HG03196 (cell line): ENCODE measurements around the gene EDEM2.
"Not testable (repeated sequence)": the region's sequence is repeated elsewhere in the genome, so short reads cannot be mapped to it uniquely, and the experiment has no call there.

Experiments used
- ATAC-seq: cut with Tn5 transposase; IDR thresholded peaks from one replicate; pipeline ENCODE4 v1.9.1; 2021; ENCODE audit not compliant: unreplicated experiment

The EDEM2 gene

DNA sequence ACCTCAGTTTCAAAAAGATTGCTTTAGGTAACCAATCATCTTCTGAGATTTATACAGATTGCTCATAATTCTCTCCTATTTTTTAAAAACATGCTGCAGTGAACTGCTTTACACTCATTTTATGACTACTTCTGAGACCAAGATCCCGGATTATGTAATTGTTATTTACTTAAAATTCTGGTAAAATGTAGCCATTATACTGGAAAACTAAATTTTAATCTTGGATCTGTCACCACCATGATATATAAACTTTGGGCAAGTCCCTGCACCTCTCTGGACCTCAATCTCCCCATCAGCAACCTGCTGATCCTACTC lies 24.3 kb upstream of the EDEM2 start:
- no peak for ATAC-seq

DNA sequence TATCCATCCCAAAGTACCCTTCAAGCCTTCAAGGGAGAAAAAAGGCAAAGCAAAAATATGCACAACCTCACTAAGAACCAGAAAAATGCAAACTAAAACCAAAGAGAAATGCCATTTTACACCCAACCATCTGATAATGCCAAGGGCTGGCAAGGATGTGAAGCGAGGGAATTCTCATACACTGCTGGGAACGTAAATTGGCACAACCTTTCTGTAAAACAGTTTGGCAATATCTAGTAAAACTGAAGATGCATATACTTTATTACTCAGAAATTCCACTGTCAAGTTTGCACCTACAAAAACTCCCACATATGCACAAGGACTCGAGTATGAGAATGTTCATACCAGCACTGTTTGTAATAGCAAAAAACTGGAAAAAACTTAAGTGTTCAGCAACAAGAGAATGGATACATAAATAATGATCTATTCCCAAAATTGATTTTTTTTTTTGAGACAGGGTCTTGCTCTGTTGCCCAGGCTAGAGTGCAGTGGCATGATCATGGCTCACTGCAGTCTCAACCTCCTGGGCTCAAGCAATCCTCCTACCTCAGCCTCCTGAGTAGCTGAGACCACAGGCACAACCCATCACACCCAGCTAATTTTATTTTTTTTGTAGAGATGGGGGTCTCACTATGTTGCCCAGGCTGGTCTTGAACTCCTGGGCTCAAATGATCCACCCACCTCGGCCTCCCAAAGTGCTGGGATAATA lies 21.7 kb upstream of the EDEM2 start:
- ATAC-seq = not testable (repeated sequence)

DNA sequence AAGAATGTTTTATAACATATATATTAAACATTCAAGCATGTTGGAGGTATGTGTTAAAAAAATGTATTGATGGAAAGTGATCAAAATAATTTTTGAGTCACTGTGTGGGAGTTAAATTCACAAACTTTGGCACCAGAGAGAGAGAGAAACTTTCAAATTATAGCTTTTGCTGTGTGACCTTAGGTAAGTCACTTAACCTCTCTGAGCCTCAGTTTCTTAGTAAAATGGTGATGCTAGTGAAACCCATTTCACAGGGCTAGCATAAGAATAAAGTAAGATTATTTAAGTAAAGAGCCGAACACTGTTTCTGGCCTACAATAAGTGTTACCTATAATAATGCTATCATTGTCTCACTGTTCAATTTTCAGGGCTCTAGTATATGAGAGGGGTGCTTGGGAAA lies 20.7 kb upstream of the EDEM2 start:
- ATAC-seq = no peak

DNA sequence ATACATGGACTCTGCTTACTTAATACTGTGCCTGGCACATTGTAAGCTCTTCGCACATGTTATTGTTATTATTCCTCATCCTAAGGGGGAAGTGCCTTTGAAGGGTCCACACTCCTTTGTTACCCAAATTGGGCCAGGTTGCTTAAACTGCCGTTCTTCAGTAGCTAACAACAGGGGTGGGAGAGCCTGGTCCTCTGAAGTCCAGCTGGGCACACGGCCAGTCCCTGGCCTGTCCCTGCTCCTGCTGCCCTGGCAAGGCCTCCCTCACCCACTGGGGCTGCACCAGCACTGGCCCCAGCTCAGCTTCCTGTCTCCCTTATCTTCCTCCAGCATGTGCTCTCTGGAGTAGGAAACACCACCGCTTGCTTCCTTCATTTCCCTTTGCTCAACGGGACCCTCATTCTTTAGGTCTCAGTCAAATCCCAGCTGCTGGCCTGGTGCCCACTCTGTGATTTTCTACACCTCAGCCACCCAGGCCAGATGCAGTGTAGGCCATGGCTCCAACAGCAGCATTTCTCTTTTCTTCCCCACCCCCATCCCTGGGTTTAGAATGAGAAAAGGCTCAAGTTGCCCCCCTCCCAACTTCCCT lies 19.2 kb upstream of the EDEM2 start:
- no peak for ATAC-seq

DNA sequence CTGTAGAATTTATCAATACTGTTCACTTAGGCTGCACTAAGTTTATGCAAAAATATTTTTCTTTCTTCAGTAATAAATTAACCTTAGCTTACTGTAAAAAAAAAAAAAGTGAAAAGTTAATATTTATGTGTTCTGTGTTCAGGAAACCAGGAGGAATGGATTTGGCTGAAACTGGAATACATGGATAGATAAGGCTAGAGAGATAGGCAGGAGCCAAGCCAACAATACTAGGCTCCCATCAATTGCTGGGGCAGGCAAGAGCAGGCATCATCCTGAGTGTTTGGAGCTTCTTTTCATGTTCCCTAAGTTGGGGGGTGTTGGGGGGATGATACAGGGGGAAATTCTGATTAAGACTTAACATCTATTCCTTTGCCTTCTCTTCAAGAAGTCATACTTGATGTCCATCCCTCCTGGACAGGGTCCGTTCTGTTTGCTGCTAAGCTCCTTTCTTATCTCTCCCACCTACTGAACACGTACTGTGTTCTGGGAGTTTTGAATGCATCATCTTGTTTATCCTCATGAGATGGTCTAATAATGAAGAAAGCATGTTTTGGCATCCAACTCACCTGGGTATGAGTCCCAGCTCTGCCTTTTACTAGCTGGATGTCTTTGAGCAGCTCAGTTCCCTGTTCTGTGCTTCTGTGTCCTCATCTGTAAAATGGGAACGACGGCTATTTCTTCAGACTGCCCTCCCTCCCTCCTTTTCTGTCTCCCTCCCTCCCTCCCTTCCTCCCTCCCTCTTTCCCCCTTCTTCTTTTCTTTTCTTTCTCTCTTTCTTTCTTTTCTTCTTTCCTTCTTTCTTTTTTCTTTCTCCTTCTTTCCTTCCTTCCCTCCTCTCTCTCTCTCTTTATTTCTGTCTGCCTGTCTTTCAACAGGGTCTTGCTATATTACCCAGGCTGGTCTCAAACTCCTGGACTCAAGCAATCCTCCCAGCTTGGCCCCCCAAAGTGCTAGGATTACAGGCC lies 18.4 kb upstream of the EDEM2 start:
- ATAC-seq = no peak

DNA sequence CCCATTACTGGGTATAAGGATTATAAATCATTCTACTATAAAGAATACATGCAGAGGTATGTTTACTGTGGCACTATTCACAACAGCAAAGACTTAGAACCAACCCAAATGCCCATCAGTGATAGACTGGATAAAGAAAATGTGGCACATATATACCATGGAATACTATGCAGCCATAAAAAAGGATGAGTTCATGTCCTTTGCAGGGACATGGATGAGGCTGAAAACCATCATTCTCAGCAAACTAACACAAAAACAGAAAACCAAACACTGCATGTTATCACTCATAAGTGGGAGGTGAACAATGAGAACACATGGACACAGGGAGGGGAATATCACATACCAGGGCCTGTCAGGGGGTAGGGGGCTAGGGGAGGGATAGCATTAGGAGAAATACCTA lies 17.4 kb upstream of the EDEM2 start:
- not testable (repeated sequence) for ATAC-seq

DNA sequence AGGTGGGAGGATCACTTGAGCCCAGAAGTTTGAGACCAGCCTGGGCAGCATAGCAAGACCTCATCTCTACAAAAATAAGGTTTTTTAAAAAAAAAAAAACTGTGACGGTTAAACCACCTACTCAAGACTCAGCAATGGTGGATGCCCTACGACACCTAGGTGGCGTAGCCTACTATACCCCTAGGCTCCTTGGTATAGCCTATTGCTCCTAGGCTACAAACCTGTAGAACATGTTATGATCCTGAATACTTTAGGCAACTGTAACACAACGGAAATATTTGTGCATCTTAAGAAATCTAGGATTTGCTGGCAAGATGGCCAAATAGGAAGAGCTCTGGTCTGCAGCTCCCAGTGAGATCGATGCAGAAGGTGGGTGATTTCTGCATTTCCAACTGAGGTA lies 13.2 kb upstream of the EDEM2 start:
- not testable (repeated sequence) for ATAC-seq

DNA sequence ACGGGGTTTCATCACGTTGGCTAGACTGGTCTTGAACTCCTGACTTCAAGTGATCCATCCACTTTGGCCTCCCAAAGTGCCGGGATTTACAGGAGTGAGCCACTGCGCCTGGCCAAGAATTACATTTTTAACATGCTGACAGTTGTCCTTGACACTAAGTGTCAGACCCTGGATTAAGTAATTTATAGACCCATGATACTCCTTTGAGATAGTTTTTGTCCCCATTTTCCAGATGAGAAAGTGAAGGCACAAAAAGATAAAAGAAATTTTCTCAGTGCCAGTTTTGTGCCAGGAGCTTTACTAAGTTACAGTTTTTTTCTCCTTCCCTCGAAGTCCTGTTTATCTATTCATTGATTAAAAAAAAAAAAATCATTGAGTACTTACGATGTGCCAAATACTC lies 9.8 kb upstream of the EDEM2 start:
- no peak for ATAC-seq

DNA sequence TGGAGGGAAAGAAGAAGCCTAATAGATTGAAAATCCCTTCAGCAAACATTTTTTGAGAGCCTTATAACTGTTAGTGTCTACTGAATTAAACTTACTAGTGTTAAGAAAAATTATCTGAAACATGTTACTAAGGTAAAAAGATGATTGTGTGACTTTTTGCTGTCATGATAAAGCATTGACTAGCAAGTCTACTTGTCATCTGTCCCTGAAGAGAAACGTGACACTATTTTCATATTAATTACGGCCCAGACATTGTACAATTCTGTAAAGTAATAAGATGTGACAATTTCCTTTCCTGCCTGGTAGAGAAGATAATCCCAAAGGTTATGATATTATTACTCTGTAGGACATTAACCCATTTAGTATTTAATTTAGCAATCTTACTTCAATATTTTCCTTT lies 8.8 kb upstream of the EDEM2 start:
- ATAC-seq = no peak

DNA sequence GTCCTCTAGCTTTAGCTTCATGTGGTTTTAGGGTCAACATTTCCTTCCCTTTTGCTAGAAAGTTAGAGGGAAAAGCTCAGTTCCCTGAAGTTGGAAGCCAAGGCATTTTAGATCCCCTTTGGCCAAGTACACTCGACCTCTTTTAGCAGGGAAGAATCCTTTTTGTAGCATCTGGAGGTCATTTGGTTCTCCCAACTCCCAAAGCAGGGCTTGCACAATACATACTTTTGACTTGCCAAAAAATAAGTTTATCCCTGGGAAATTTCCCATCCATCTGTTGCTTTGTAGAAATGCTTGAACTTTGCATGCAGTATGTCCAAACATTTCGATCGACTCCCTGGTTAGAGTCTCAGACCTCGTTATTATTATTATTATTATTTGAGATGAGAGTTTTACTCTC lies 4.6 kb upstream of the EDEM2 start:
- no peak for ATAC-seq

DNA sequence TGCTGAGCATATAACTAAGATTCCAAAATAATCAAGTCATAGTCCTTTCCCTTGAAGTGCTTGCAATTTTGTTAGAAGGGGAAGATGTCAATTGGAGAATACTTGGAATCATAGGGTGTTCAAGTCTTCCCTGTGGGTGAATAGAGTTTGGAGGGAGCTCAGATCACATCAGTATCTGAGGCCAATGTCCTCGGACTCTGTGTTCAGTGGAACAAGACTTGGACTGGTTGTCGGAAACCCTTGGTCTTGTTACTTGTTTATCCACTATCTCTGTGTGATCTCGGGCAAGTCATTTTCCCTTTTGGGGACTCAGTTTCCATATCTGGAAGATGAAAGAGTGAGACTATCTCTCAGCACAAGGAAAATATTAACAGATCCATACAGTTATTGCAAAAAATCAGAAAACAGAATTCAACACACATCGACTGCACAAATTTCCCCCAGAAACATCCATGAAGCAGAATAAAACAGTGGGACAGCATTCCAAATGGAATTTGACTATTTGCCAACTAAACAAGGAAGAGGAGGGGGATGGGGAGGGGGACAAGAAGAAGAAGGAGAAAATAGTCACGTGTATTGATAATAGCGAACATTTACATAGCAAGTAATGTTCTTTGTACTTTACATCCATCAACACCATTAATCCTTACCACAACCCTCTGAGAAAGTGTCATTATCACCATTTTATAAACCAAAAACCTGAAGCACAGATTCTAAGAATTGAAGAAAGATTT lies 3.9 kb upstream of the EDEM2 start:
- no peak for ATAC-seq

DNA sequence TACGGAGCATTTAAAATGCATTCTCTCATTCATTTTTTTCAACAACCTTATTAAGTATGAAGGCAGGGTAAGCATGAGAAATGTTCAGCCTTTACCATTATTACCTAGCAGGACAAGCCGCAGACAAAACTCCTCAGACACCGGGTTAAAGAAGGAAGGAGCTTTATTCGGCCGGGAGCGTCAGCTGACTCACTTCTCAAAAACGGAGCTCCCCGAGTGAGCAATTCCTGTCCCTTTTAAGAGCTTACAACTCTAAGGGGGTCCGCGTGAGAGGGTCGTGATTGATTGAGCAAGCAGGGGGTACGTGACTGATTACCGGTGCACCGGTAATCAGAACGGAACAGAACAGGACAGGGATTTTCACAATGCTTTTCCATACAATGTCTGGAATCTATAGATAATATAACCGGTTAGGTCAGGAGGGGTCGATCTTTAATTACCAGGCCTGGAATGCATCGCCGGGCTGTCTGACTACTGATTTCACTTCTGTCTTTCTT lies 487 bp upstream of the EDEM2 start:
- peak; percentile 14 for ATAC-seq

DNA sequence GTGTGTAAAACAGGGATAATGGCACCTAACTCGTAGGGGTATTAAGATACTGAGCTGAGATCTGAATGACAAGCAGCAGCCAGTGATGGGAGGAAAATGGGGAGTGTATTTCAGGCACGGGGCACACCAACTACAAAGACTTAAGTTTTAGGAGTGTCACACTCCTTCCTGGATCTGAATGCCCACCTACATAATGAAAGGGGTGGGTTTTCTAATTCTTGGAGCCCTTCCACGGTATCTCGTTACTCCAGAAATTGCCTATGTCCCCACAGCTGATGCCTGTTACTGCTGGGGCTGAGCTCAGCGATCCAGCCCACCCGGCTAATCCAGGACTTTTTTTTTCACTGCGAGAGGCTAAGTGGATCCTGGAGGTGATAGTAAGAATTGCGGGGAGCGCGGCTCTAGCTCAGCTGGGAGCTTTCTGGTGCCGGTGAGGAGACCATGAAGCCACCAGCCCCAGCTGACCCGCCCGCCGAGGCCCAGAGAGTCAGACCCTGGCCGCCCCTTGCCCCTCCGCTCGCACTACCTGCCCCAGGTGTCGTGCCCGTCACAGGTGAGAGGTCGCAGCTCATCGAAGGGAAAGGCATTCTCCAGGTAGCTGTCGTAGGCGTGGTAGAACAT lies 727 bp downstream of the EDEM2 start:
- ATAC-seq = no peak

DNA sequence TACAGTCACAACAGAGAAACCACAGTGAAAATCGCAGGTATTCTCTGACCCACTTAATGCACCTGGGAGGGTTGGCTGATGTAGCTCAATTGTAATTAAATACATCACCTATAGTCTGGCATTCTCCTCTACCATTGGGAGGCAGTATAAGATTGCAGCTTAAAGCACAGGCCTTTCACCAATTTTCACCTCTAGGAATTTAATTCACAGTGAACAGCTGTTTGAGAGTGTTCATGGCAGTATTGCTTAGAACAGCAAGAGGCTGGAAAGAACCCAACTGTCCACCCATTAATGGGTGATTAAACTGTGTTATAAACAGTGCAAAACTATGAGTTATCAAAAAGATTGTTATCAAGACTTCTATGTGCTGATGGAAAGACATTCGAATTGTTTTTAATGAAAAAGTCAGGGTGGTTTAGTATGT lies 2.0 kb downstream of the EDEM2 start:
- ATAC-seq = no peak

DNA sequence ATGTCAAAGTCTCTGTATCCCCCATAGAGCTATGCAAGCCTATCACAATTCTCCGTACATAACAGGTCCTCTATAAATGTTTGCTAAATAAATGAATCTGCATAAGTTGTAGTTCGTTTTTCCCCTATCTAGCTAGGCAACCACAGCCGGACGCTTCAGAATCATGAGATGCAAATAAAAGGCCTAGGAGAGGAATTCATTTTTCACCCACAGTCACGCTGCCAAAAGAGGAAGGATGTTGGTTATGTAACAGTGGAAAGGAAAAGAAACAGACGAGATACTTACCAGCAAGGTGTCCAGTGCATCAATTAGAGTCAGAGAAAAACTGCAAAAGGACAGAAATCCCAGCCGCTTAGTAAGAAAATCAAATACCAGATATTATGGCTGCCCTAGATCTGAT lies 2.4 kb downstream of the EDEM2 start:
- ATAC-seq = no peak

DNA sequence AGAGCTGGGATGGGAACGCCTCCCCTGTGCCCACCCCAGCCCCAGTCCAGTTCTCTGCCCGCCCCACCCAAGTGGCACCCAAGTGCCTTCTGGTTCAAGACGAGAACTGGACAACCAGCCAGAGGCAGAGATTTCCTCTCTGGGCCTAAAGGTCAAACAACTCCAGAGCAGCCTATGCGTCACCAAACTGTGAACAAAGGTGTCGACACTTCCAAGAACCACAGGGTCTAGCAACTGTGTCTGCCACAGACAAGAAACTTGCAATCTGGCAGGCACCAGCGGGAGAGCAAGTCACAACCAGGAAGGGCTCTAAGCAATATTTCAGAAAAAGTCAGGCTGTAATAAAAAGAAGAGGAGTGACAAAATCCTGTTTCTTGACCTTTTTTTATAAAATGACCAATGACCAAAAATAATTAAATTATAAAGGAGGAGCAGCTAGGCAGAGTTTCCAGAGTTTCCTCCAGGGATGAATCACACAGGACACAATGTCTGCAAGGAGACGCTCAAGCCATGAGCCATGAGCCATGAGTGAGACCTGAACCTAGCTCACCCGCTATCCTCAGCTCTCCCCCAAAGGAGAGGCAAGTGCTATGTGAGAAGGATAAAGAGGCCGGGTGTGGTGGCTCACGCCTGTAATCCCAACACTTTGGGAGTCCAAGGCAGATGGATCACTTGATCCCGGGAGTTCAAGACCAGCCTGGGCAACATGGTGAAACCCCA lies 11.1 kb downstream of the EDEM2 start:
- ATAC-seq = no peak

DNA sequence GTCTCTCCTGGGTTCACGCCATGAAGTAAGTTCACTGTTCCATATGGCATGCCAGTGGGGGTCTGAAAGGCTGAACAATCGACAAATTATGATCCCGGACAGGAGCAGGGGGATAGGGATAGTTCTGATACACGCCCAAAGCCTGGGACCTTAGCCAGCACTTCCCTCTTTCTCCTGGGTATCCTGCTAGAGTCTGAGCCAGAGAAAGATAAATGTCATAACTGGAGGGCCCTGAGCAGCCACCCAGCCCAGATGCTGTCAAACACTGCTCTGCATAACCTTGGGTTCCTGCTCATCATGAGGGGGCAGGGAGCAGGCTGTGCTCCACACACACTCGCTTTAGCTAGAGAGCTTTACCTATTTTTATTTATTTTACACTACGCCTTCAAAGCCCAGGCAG lies 12.3 kb downstream of the EDEM2 start:
- ATAC-seq = no peak

DNA sequence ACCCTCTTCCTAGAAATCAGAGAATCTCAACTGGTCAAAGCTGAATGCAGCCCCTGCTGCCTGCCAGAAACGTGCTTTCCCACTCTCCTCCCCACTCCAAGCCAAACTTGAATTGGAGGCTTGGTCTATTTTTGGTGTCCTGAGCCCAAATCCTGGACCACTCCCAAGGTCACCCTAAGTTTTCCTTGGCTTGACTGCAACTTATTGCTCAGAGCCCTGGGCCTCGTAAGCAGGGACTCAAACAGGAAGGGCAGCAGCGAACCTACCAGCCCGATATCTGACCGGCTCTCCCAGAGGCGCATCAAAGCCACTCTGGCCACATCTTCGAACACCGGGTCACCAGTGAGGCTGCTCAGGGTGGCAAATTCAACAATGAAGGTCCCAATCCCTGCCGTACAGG lies 12.7 kb downstream of the EDEM2 start:
- ATAC-seq = no peak

DNA sequence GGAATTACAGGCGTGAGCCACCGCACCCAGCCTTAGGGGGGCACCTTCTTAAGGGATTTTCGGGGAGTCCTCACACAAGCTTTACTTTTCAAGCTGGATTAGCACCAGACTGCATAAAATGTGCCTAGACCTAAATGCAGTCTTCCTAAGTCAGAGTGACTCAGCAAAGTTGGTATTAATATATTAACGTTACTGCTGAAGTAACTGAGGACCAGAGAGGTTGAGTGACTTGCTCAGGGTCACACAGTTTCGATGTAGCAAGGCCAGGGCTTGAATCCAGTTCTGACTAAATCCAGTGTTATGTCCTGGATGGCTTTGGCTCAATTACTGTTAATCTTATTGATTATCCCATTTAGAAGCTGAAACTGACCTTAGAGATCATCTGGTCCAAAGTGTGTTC lies 13.4 kb downstream of the EDEM2 start:
- ATAC-seq = no peak

DNA sequence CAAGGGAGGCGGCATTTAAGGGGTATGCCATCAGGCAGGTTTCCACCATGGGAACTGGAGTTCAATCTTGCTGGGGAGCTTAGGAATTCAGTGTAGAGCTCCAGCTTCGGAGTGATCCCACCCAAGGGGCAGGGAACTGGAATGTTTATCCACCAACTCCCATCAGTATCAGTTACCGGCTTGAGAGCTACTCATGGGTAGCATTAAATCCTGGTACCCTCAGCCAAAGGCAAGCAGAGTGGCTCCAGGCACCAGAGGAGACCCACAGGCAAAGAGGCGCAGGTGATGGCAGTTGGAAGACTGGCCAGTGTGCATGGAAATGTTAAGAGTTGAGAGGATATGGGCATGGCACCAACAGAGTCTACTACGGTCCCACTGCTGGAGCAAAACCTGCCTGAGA lies 14.1 kb downstream of the EDEM2 start:
- ATAC-seq = no peak
